ENCODE data around the gene GSE1. TPM values are rescaled to one million over a fixed set of nuclear protein-coding genes. Genes with fewer than 3 reads are reported as not detected.

Gene GSE1
- total and polyA plus RNA-seq, 3 donors from 2014 or later: 49.9 to 212 (median 188) TPM

- H3K4me3 ChIP-seq: no peak overlapping the region
- H3K36me3 ChIP-seq (ENCODE audit: low read depth, missing control alignments): no peaks in the 10 kb centered on the region
These were observed 35.7 kb downstream of the GSE1 start for GRCh38 chr16:85648805-85649204.

GRCh38 chr16:85649411-85650134 lies 36.5 kb downstream of the GSE1 start:
- Histone ChIP-seq H3K4me1 (peaks cover 30% of the 10 kb centered on the region), H3K4me3 (no peak overlapping the region), H3K27ac (no peak overlapping the region), H3K9me3 (no peaks in the 10 kb centered on the region), H3K27me3 (no peaks in the 10 kb centered on the region), H3K36me3 (ENCODE audit: low read depth, missing control alignments) (no peaks in the 10 kb centered on the region)
- WGBS, 2 donors: 86 to 96% methylated on average over 8 to 15 of the region's 16 CpGs
- no peak for TF ChIP-seq POLR2A (IDR thresholded peaks at IDR 0.05)
- TF ChIP-seq, protein P1, sequence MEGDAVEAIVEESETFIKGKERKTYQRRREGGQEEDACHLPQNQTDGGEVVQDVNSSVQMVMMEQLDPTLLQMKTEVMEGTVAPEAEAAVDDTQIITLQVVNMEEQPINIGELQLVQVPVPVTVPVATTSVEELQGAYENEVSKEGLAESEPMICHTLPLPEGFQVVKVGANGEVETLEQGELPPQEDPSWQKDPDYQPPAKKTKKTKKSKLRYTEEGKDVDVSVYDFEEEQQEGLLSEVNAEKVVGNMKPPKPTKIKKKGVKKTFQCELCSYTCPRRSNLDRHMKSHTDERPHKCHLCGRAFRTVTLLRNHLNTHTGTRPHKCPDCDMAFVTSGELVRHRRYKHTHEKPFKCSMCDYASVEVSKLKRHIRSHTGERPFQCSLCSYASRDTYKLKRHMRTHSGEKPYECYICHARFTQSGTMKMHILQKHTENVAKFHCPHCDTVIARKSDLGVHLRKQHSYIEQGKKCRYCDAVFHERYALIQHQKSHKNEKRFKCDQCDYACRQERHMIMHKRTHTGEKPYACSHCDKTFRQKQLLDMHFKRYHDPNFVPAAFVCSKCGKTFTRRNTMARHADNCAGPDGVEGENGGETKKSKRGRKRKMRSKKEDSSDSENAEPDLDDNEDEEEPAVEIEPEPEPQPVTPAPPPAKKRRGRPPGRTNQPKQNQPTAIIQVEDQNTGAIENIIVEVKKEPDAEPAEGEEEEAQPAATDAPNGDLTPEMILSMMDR (IDR thresholded peaks at IDR 0.05): no peak
- DNase-seq: no peak
- intact Hi-C loops (cut with DNase I; ENCODE audit: low total_unique reads): no loop called here

More at GRCh38 chr16:85648805-85649204, 35.7 kb downstream of the GSE1 start:
- WGBS, 2 donors: 84 to 91% methylated on average over 13 to 14 of the region's 14 CpGs
- intact Hi-C loops (cut with DNase I; ENCODE audit: low total_unique reads): no loop called here
- Histone ChIP-seq H3K4me1 (peaks cover 29% of the 10 kb centered on the region), H3K27ac (no peak overlapping the region), H3K27me3 (no peaks in the 10 kb centered on the region), H3K9me3 (no peaks in the 10 kb centered on the region)
- TF ChIP-seq POLR2A (IDR thresholded peaks at IDR 0.05): no peak
- TF ChIP-seq, protein P1 (IDR thresholded peaks at IDR 0.05): no peak
- no peak for DNase-seq

- intact Hi-C loops (cut with DNase I; ENCODE audit: low total_unique reads): no loop called here
- no peak for DNase-seq
- TF ChIP-seq, protein P1 (IDR thresholded peaks at IDR 0.05): no peak
- no peak for TF ChIP-seq POLR2A (IDR thresholded peaks at IDR 0.05)
- Histone ChIP-seq H3K36me3 (ENCODE audit: low read depth, missing control alignments) (no peaks in the 10 kb centered on the region), H3K4me1 (peaks cover 30% of the 10 kb centered on the region), H3K27ac (no peak overlapping the region), H3K9me3 (no peaks in the 10 kb centered on the region), H3K4me3 (no peak overlapping the region), H3K27me3 (no peaks in the 10 kb centered on the region)
- WGBS, 2 donors: 79 to 80% methylated on average over 24 to 39 of the region's 39 CpGs
These were observed 37.2 kb downstream of the GSE1 start for GRCh38 chr16:85650135-85650843.

- no peak overlapping the region for H3K4me3 ChIP-seq
- 53 to 63% methylated on average over 8 to 41 of the region's 42 CpGs for WGBS, 2 donors
- no peak for TF ChIP-seq POLR2A (IDR thresholded peaks at IDR 0.05)
- TF ChIP-seq, protein P1 (IDR thresholded peaks at IDR 0.05): no peak
- H3K27me3 ChIP-seq: no peaks in the 10 kb centered on the region
- H3K36me3 ChIP-seq (ENCODE audit: low read depth, missing control alignments): no peaks in the 10 kb centered on the region
- no peaks in the 10 kb centered on the region for H3K9me3 ChIP-seq
- H3K4me1 ChIP-seq: peaks cover 30% of the 10 kb centered on the region
- intact Hi-C loops (cut with DNase I; ENCODE audit: low total_unique reads): no loop called here
- H3K27ac ChIP-seq: peak overlapping the region in 1 of 2 donors; percentile 28
- no peak for DNase-seq
These were observed 37.9 kb downstream of the GSE1 start for GRCh38 chr16:85650844-85651628.

All from testis (tissue), 3 donors.